NB4 (cell line): ENCODE data around the gene TRIM36.

Experiments used
- MAX ChIP-seq: IDR thresholded peaks from 2 replicates; pipeline ENCODE4 v1.6.1; 2011; ENCODE audit warnings: low read depth, low read length
- POLR2A ChIP-seq: IDR thresholded peaks from 2 replicates; pipeline ENCODE4 v1.6.1; 2011; ENCODE audit warnings: mild to moderate bottlenecking; ENCODE audit not compliant: insufficient read length; ENCODE audit errors: extremely low read depth
- TF ChIP-seq, protein P1 (sequence below): IDR thresholded peaks from one replicate; pipeline ENCODE4 v1.5.1; 2012; ENCODE audit warnings: low read depth, low read length

DNA sequence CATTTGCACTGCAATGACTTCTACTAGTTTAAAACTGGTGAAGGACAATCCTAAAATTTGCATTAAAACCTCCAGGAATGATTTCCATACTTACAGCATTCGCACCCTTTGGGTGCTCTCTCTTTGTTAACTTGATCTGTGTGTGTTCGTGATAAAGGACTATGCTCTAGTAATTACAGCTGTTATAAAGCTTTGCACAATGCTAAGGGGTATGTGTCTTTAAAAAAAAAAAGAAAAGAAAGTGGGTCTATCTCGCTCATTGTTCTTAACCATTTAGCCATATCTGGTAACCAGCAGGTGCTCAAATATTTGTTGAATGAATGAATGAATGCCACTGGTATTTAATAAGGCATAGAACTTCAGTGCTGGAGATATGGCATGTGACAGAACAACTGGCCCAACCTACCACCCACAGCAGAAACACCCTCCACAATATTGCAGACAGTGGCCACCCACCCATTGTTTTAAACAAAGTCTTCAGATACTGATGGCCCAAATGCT lies 8.7 kb downstream of the TRIM36 start:
- TF ChIP-seq, protein P1, sequence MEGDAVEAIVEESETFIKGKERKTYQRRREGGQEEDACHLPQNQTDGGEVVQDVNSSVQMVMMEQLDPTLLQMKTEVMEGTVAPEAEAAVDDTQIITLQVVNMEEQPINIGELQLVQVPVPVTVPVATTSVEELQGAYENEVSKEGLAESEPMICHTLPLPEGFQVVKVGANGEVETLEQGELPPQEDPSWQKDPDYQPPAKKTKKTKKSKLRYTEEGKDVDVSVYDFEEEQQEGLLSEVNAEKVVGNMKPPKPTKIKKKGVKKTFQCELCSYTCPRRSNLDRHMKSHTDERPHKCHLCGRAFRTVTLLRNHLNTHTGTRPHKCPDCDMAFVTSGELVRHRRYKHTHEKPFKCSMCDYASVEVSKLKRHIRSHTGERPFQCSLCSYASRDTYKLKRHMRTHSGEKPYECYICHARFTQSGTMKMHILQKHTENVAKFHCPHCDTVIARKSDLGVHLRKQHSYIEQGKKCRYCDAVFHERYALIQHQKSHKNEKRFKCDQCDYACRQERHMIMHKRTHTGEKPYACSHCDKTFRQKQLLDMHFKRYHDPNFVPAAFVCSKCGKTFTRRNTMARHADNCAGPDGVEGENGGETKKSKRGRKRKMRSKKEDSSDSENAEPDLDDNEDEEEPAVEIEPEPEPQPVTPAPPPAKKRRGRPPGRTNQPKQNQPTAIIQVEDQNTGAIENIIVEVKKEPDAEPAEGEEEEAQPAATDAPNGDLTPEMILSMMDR: no peak
- no peak for TF ChIP-seq POLR2A
- no peak for TF ChIP-seq MAX
